ENCODE data around the gene WFDC1.

WFDC1 gene

GRCh38 chr16:84373907-84374489 lies 79.3 kb downstream of the WFDC1 start:
- no peak overlapping the region for H3K4me3 ChIP-seq (ENCODE audit: low read depth, low read length)
- no peak for TF ChIP-seq CTCF (IDR thresholded peaks at IDR 0.05; ENCODE audit: insufficient read depth, low read depth, low read length, missing control alignments)
- no peak for DNase-seq (ENCODE audit: low read depth)

GRCh38 chr16:84378099-84378498 lies 83.4 kb downstream of the WFDC1 start:
- TF ChIP-seq CTCF (IDR thresholded peaks at IDR 0.05; ENCODE audit: insufficient read depth, low read depth, low read length, missing control alignments) = no peak
- DNase-seq (ENCODE audit: low read depth) = no peak
- H3K4me3 ChIP-seq (ENCODE audit: low read depth, low read length) = no peak overlapping the region

GRCh38 chr16:84378567-84378966 lies 83.9 kb downstream of the WFDC1 start:
- TF ChIP-seq CTCF (IDR thresholded peaks at IDR 0.05; ENCODE audit: insufficient read depth, low read depth, low read length, missing control alignments) = no peak
- no peak for DNase-seq (ENCODE audit: low read depth)
- no peak overlapping the region for H3K4me3 ChIP-seq (ENCODE audit: low read depth, low read length)

GRCh38 chr16:84379008-84379708 lies 84.5 kb downstream of the WFDC1 start:
- no peak for DNase-seq (ENCODE audit: low read depth)
- no peak for TF ChIP-seq CTCF (IDR thresholded peaks at IDR 0.05; ENCODE audit: insufficient read depth, low read depth, low read length, missing control alignments)

More at GRCh38 chr16:84379008-84379708, 84.5 kb downstream of the WFDC1 start:
- H3K4me3 ChIP-seq (ENCODE audit: low read depth, low read length) = no peak overlapping the region

Data from GM12865 (cell line).